Panc1 (cell line): ENCODE results near the gene TMC5. TPM values are rescaled to one million over a fixed set of nuclear protein-coding genes. Genes with fewer than 3 reads are reported as not detected.

ENCODE experiments used
- ATAC-seq: fragments of 200-7000 bp; cut with Tn5 transposase; 2 replicates; pipeline ENCODE4 v1.9.1; 2020; ENCODE audit warnings: mild to moderate bottlenecking, moderate library complexity
- BruUV-seq: library from RNA; stranded (reverse); fragments of 400-500 nt; replicated peaks from 2 replicates; lab custom pipeline; 2021; lab: Mats Ljungman, UMichigan
- CTCF ChIA-PET: fragments of 300-600 bp; sonication (Branson Sonifier 250); formaldehyde crosslinking; loops from one replicate; lab custom pipeline; 2022; ENCODE audit warnings: antibody characterized with exemption; lab: Charles Lee
- POLR2A ChIA-PET: fragments of 300-600 bp; sonication (Branson Sonifier 250); formaldehyde crosslinking; loops from one replicate; lab custom pipeline; 2022; ENCODE audit warnings: antibody characterized with exemption; lab: Charles Lee
- DNase-seq: peaks from one replicate; pipeline ENCODE4 v3.0.0-alpha.2; 2010; ENCODE audit warnings: low read depth, low spot score
- H3K27ac ChIP-seq: 2 replicates; pipeline ENCODE4 v1.5.1; 2011; ENCODE audit warnings: mild to moderate bottlenecking, low read length, inconsistent platforms
- H3K27me3 ChIP-seq: fragments of 200-500 bp; sonication (Bioruptor generic); 2 replicates; pipeline ENCODE4 v1.6.0; 2014; ENCODE audit warnings: low read length, inconsistent platforms; ENCODE audit not compliant: control insufficient read depth, insufficient read depth
- H3K36me3 ChIP-seq: fragments of 200-500 bp; sonication (Bioruptor generic); 2 replicates; pipeline ENCODE4 v1.5.1; 2014; ENCODE audit warnings: inconsistent platforms, mild to moderate bottlenecking, low read length, moderate library complexity; ENCODE audit not compliant: control insufficient read depth, insufficient read depth
- H3K4me1 ChIP-seq: 2 replicates; pipeline ENCODE4 v1.5.1; 2011; ENCODE audit warnings: inconsistent platforms, mild to moderate bottlenecking, low read length, moderate library complexity; ENCODE audit not compliant: control insufficient read depth, insufficient read depth
- H3K4me3 ChIP-seq, 2 experiments: 2 replicates each; pipeline ENCODE4 v1.5.1; 2011 to 2012; ENCODE audit warnings: low read depth in 2 of 2, low read length in 2 of 2, mild to moderate bottlenecking in 2 of 2, inconsistent platforms in 1 of 2, moderate library complexity in 1 of 2
- H3K9me3 ChIP-seq: fragments of 200-500 bp; sonication (Bioruptor generic); 2 replicates; pipeline ENCODE4 v1.5.1; 2014; ENCODE audit warnings: low read depth, mild to moderate bottlenecking, inconsistent platforms, low read length, moderate library complexity; ENCODE audit not compliant: control insufficient read depth, insufficient read depth
- CTCF ChIP-seq: fragments of 450-650 bp; IDR thresholded peaks from 2 replicates; pipeline ENCODE4 v1.5.1; 2017; ENCODE audit warnings: mild to moderate bottlenecking
- POLR2AphosphoS5 ChIP-seq: IDR thresholded peaks from 2 replicates; pipeline ENCODE4 v1.6.1; 2012; ENCODE audit warnings: mild to moderate bottlenecking, low read depth, low read length, moderate library complexity
- REST ChIP-seq, 2 experiments: IDR thresholded peaks; 2 replicates each; pipeline ENCODE4 v1.6.1; 2011 to 2012; ENCODE audit warnings: low read depth in 2 of 2, control low read depth in 1 of 2, low read length in 1 of 2, mild to moderate bottlenecking in 1 of 2, moderate library complexity in 1 of 2; ENCODE audit not compliant: insufficient read depth in 1 of 2
- SIN3A ChIP-seq: IDR thresholded peaks from 2 replicates; pipeline ENCODE4 v1.6.1; 2012; ENCODE audit warnings: low read depth, mild to moderate bottlenecking, low read length, moderate library complexity, borderline replicate concordance; ENCODE audit not compliant: insufficient read depth
- TCF7L2 ChIP-seq: IDR thresholded peaks from 2 replicates; pipeline ENCODE4 v1.6.1; 2011; ENCODE audit warnings: mild to moderate bottlenecking, low read depth, low read length, inconsistent platforms
- in situ Hi-C: cut with HindIII; loops from 2 replicates; pipeline ENCODE4 v1.10.0; 2016; ENCODE audit warnings: low sequenced_read_pairs, low pct_unique_long_range_greater_than_20kb
- intact Hi-C: fragments of 100-400 bp; cut with micrococcal nuclease; formaldehyde crosslinking; loops from one replicate; pipeline ENCODE4 v1.10.0; 2022; ENCODE audit not compliant: unreplicated experiment
- total RNA-seq: library from RNA; stranded (reverse); gene quantifications from one replicate; pipeline ENCODE4 v1.2.1, GENCODE V29; 2021; ENCODE audit not compliant: unreplicated experiment

The TMC5 gene
- total RNA-seq, 1 experiment from 2014 or later: 1.4 TPM

- CTCF ChIA-PET: no interaction called here
- in situ Hi-C loops: no loop called here
- no peak; the same call in 1 of the 2 replicates for ATAC-seq
These were observed 70.5 kb downstream of the TMC5 start for GRCh38 chr16:19488213-19488640.

GRCh38 chr16:19490619-19491018 lies 72.9 kb downstream of the TMC5 start:
- ATAC-seq (no peak), DNase-seq (no peak)
- in situ Hi-C loops (no loop called here), intact Hi-C loops (no loop called here)
- no peaks in the 10 kb centered on the region for H3K4me1 ChIP-seq
- H3K9me3 ChIP-seq: no peaks in the 10 kb centered on the region
- ChIA-PET CTCF (no interaction called here), POLR2A (no interaction called here)
- no TSS peak for BruUV-seq
- no peaks in the 10 kb centered on the region for H3K27me3 ChIP-seq
- H3K36me3 ChIP-seq: no peaks in the 10 kb centered on the region
- TF ChIP-seq TCF7L2: no peak
- TF ChIP-seq CTCF: no peak
- TF ChIP-seq POLR2AphosphoS5: no peak
- no peak for TF ChIP-seq REST (IDR thresholded peaks at IDR 0.05; ENCODE audit: insufficient read depth in 1 of 2, low read depth in 2 of 2, low read length in 1 of 2)
- no peak for TF ChIP-seq SIN3A
- no peak overlapping the region for H3K4me3 ChIP-seq
- H3K27ac ChIP-seq: no peak overlapping the region

More at GRCh38 chr16:19488213-19488640, 70.5 kb downstream of the TMC5 start:
- no peaks in the 10 kb centered on the region for H3K27me3 ChIP-seq
- no peaks in the 10 kb centered on the region for H3K4me1 ChIP-seq
- no peaks in the 10 kb centered on the region for H3K36me3 ChIP-seq
- no peaks in the 10 kb centered on the region for H3K9me3 ChIP-seq
- TF ChIP-seq SIN3A (no peak), CTCF (no peak), POLR2AphosphoS5 (no peak), REST (IDR thresholded peaks at IDR 0.05; ENCODE audit: insufficient read depth in 1 of 2, low read depth in 2 of 2, low read length in 1 of 2) (no peak), TCF7L2 (no peak)
- intact Hi-C loops: no loop called here
- BruUV-seq: no TSS peak
- no peak overlapping the region for H3K4me3 ChIP-seq
- no peak for DNase-seq
- no peak overlapping the region for H3K27ac ChIP-seq
- POLR2A ChIA-PET: no interaction called here
